Fibroblast of peridontal ligament (primary cell): ENCODE results near the gene POLR1C.
"Not testable (repeated sequence)": the region's sequence is repeated elsewhere in the genome, so short reads cannot be mapped to it uniquely, and the experiment has no call there.

Source experiments
- DNase-seq: peaks from one replicate; pipeline ENCODE4 v3.0.0-alpha.2; 2010; ENCODE audit errors: extremely low read depth

POLR1C gene

DNA sequence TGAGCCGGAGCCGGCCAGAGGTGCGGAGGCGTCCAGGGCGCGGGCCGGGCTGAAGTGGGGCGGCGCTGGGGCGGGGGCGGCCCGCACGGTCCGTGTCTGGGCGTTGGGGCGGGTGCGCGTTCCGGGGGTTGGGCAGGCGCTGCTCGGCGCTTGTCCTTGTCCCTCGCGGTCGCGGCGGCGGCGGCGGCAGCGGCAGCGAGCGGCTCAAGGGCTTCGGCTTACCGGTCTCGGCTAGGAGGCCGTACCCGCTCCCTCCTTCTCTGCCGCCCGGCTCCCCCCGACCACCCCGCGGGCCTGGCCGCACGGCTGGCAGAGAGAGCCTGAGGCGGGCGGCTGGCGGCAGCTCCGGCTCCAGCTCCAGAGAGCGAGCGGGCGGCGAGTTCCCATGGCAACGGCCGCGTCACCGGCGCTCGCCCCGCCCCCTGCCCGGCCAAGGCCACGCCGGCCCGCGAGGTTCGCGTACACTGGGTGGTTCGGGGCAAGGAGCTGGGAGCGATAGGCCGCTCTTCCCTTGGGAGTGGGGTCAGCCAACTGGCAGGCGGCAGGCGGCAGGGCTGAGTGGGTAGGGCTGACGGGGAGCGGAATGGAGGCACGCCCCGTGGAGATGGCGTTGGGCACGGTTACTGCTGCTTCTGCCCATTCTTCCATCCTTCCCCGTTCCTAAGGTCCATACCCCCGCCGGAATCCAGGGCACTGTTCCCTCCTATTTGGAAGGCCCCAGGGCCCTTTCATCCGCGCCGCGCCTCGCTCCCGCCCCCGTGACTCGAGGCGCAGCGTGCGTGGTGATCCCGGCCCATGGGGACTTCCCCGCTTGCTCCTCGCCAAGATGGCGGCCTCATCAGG lies 6.7 kb upstream of the POLR1C start, which contains the start of gene LRRC73:
Gene LRRC73, minus strand, starts transcription at position 363 of the 843 bp plus-strand sequence. CDS start 561 bp downstream, outside the sequence.
- DNase-seq = peak; percentile 76

DNA sequence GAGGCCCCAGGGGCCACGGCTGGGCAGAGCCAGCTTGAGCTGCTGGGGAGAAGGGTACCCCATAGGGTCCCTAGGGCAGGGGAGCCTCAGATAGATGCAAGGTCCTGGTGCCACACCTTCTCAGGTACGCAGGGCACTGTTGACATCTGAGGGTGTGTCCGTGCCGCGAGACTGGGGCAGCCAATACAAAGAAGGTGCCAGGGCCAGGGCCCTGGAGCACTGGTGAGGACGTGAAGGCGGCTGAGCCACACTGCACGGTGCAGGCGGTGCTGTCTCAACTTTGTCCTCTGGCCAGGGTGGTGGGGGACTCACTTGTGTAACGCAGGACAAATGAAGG lies 6.1 kb upstream of the POLR1C start:
- DNase-seq = no peak

DNA sequence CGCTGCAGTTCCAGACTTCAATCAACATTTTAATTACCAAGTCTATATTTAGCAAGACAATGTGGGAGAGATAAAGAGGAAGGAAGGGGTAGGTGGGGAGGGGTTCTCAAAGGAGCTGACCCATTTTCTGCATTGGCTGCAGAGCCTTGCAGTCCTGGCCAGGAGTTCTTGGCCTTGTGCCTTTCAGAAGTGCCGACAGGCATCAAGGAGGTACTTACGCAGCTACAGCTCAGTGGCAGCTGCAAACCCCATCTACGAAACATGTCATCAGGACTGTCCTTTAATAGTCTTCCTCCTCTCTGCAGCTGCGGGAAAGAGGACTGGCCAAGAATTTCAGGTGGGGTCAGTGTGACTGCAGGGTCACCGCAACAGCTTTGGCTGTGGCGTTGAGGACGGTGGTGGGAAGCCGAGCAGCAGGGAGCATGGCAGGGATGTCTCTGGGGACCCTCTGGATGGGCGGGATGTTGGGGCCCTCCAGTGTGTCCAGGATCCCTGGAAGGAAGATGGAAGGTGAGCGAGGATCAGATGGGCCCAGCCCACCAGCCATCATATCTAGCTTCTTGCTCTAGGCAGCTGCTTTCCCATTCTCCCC lies 5.0 kb upstream of the POLR1C start:
- DNase-seq = no peak

DNA sequence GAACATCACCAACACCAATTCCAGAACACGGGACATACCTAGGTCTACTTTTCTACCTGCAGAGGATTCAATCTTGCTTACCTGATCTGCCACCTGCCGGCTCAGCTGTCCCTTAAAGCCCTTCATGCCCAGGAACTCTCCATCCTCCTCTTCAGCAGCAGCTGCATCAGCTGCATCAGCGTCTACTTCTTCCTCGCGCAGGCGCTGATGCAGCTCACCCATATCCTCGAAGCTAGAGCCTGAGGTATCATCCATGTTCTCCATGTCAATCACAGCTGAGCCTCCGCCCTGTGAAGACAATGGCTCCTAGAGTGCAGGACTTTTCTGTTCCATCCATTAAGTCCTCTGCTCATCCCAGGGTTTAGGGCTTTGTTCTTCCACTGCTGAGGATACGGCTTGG lies 1.1 kb upstream of the POLR1C start:
- no peak for DNase-seq

DNA sequence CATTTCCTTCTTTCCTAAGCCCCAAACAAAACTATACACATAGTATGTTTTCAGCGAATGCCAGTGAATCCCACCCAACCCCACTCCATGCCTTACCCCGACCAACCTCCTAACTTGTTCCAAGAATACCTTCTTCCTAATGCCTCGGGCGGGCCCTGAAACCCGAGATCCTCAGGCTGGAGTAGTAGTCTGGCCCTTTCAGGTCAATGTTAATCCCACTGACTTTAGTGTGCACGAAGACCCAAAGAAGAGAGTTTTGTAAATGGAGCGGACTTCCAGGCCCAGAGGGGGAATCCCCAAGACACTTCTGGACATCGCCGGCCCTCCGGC lies 557 bp upstream of the POLR1C start:
- DNase-seq = peak; percentile 19

DNA sequence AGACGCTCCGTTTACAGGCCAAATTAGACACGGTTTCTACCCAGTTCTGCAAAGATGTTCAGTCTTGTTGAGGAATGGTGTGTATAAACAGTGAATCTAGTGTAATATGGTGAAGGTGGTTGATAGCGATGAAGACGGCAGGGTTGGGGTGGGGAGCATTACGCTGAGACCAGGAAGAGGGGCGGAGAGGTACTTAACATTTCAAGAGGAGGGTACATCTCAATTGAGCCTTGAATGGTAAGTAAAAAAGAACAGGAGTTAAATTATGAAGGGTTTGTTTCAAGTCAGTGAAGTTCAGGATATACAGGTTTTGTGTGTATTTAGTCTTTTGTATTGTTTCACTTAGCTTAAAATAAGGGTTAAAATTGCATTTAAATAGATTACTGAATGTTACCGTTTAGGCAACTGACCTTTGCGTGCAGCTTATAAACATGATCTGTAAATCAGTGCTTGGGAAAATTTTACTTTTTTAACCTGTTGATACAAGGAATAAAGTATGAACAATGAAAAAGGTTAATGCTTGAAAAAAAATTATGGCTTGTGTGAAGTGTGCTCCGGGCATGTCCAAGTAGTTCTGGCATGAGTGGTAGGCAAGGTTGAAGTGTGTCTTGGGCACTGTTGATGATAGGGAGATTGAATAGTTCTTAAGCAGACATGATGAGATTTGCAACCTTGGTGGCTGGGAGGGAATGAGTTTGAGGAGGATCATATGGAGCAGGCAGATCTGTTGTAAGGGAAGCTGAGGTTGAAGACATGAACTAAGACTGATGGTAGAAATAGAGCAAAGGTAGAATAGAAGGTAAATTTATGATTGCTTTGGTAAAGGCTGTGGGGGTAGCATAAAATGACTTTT lies 842 bp downstream of the POLR1C start:
- no peak for DNase-seq

DNA sequence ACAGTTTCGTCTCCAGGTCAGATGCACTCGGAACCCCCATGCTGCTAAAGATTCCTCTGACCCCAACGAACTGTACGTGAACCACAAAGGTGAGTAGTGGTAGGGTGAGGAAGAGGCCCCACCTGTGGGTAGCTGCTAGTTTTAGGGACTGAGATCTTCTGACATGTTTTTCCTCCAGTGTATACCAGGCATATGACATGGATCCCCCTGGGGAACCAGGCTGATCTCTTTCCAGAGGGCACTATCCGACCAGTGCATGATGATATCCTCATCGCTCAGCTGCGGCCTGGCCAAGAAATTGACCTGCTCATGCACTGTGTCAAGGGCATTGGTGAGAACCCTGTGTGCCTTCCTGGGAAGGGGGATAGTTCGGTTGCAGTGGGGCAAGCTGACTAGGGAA lies 3.2 kb downstream of the POLR1C start:
- DNase-seq = no peak

DNA sequence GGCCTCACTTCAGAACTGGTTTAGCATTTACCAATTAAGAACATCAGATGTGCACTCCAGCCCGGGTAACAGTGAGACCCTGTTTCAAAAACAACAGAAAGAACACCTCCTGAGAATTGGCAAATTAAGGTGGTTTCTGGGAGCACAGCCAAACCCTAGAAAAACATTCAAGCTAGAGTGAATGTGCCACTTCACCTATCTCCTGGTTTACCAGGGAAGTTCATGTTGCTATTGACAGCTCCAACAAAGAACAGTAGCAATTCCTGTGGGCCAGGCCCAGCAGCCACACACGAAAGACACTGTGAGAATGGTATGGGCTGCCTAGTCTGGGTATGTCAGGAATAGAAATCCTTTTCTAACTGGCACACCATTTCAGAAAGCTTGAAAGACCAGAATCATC lies 4.9 kb downstream of the POLR1C start:
- no peak for DNase-seq

DNA sequence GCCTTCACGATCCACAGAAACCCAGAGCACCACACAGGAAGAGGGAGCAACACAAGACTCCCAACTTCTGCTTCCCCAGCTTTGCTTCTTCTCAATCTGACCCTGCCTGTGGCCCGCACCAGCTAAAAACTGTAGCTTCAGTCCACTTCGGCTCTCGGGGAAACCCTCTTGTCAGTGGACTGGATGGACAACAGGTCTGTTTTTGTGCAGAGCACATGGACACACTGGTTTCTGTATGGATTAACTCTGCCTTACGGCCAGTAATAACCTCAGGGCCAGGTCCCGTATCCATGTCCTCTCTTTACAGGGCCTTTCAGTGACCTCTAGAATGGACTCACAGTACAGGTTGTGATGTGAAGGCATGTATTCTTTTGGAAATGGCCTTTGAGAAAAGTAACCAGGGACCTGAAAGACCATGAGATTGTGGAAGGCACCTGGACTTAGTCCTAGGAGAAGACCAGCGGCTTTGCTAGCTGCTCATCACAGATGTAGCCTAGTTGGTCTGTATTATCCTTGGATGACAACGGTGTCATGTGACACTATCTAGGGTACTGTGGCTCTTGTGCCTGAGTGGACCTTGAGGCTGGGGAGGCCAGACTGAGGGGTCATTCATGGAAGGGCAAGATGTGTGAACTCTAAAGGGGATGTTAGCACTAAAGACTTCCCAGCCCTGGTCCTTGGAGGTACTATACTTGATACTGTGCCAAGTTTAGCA lies 5.8 kb downstream of the POLR1C start:
- DNase-seq = no peak

DNA sequence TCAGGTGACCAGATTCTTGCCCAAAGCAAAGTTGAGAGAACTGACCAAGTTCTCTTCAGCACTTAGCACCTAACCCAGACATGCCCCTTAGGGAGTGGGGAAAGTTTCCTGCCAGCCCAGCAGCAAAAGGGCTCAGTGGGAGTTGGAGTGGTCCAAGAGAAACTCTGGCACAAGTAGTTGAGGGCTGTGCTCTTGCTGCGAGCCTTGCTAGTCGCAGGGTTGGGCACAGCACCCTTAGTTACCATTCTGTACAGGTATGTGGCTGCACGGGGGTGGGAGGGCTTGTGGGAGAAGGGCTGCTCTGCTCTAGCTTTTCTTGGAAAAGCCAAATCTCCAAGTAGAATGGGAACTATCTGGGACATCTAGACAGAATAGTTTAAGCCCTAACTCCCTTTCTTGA lies 6.4 kb downstream of the POLR1C start:
- DNase-seq = no peak

DNA sequence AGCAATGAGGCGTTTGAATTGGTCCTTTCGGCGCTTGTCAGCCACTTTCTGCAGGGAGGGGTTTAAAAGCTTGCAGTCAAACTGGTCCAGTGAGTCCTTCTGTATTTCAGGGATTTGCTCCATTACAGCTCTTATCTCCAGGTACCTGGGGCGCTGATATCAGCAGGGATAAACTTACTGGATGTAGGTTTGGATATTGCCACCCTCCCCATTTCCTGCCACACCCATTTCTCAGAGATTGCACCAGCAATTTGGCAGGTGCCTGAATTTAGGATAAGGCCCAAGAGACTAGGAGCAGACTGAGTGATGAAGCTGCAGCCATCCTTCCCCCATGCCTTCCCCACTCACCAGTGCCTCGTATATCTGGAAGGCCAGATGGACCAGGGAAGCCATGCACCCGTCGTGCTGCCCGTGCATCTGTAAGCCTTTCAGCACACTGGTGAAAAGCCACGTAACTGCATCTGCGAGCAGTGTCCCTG lies 7.6 kb downstream of the POLR1C start:
- DNase-seq = no peak

DNA sequence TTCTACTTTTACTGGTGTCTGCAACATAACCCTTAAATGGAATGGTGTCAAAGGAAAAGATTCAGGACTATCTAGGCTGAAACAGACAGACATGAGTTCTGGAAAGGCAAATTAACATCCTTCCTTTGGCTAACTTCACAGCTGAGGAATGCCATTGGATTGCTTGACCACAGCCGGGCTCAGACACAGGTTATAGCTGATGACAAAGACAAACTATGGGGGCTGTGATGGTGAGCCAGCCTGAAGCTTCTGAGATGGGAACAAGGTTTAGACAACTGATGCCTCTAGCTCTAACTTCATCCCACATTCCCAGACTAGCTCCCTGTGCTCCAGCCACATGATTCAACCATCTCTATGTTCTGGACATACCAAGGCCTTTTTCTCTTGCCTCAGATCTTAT lies 15.3 kb downstream of the POLR1C start:
- no peak for DNase-seq

DNA sequence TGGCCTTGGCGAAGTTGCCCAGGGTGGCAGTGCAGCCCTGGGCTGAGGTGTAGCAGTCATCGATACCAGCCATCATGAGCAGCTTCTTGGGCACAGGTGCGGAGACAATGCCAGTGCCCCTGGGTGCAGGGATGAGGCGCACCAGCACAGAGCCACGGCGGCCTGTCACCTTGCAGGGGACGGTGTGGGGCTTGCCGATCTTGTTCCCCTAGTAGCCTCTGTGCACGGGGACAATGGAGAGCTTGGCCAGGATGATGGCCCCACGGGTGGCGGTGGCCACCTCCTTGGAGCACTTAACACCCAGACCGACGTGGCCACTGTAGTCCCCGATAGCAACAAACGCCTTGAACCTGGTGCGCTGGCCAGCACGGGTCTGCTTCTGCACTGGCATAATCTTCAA lies 22.1 kb downstream of the POLR1C start:
- DNase-seq = not testable (repeated sequence)

DNA sequence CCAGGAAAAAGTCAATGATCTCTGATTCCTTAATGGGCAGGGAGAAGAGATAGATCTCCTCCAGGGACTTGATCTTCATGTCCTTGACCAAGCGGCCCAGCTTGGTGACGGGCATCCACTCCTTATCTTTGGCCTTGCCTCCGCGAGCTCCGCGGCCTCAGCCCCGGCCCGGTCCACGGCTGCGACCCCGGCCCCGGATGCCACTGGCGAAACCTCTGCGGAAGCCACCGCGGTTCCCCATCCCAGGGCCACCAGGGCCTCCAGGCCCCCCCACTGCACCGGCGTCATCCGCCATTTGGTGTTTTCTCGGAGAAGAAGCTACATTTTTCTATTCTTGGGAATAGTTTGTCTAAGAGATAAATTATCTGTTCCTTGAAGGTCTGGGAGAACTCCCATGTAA lies 22.5 kb downstream of the POLR1C start:
- DNase-seq = not testable (repeated sequence)

DNA sequence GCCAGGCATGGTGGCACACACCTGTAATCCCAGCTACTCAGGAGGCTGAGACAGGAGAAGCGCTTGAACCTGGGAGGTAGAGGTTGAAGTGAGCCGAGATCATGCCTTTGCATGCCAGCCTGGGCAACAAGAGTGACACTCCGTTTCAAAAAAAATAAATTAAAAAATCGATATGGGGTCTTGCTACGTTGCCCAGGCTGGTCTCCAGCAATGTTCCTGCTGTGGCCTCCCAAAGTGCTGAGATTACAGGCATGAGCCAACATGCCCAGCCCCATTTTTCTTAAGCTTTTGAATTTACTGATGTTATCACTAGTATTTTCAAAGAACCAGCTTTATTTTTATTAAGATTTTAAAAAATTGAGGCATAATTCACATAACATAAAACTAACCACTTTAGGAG lies 23.6 kb downstream of the POLR1C start:
- no peak for DNase-seq

DNA sequence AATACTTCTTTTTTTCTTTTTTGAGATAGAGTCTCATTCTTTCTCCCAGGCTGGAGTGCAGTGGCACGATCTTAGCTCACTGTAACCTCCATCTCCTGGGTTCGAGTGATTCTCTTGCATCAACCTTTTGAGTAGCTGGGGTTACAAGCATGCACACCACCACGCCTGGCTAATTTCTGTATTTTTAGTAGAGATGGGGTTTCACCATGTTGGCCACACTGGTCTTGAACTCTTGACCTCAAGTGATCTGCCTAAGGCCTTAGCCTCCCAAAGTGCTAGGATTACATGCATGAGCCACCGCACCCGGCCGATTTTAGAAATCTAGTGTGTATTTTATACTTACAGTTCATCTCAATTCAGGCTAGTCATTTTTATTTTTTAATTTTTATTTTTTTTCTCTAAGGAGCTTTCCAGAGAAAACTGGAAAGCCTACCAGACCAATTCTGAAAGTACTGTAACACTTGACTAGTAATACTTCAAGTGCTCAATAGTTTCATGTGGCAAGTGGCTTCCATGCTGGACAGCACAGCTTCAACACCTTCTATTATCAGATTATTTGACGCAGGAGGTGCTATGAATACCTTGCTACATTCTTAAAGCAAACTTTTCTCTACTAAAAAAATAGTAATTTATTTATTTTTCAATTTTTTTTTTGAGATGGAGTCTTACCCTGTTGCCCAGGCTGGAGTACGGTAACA lies 25.0 kb downstream of the POLR1C start:
- no peak for DNase-seq

DNA sequence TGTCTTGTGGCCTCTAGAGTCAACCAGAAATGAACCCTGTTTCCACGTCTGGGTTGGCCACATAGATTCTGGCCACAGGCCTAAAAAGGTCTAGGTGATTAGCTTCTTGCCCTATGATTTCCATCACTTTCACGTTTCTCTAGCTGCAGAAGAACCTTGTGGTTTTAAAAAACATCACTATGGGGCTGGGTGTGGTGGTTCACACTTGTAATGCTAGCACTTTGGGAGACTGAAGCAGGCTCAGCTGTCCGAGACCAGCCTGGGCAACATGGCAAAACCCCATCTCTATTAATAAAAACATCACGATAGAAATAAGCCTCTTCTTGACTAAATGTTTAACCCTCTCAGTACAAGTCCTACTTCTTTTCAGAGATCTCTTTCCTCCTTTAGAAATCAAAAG lies 27.6 kb downstream of the POLR1C start:
- DNase-seq = no peak

DNA sequence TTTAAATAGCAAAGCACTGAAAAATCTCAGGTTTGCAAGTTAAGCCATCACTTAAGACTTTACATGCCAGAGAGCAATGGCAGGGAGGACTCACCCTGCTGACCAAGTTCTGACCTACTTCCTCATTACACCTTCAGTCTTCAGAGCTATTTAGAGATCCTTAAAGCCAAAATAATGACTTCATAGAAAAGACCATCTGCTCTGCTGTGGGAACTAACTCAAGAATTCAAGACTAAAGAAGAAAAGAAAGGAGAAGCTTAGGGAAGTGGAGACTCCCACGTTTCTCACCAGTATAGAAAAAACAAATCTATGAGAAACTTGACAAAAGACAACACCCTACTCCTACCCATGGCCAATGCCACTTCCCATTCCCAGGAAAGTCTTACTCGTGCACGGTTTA lies 30.3 kb downstream of the POLR1C start:
- DNase-seq = no peak

DNA sequence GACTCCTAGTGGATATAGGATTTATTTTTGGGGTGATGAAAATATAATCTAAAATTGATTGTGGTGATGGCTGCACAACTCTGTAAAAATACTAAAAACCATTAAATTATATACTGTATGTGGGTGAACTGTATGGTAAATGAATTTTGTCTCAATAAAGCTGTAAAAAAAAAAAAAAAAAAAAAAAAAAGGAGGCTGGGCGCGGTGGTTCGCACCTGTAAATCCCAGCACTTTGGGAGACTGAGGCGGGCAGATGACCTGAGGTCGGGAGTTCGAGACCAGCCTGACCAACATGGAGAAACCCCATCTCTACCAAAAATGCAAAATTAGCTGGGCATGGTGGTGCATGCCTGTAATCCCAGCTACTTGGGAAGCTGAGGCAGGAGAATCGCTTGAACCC lies 40.7 kb downstream of the POLR1C start:
- not testable (repeated sequence) for DNase-seq

DNA sequence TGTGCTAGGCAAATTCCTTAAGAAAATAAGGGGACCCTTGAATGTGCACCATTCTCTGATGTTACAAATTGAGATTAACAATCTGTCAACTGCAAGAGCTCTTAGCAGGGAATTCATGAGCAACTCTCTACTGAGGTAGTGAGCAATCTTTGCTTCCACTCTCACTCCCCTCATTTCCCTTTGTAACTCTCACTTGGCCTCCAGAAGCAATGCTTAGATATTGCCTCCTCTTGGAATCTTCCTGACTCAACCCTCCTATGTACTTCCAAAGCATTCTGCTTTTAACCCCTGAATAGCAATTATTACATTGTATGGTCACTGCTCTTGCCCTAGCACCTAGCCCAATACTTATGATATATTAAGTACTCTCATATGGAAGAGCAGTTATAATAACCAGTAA lies 42.4 kb downstream of the POLR1C start:
- no peak for DNase-seq

DNA sequence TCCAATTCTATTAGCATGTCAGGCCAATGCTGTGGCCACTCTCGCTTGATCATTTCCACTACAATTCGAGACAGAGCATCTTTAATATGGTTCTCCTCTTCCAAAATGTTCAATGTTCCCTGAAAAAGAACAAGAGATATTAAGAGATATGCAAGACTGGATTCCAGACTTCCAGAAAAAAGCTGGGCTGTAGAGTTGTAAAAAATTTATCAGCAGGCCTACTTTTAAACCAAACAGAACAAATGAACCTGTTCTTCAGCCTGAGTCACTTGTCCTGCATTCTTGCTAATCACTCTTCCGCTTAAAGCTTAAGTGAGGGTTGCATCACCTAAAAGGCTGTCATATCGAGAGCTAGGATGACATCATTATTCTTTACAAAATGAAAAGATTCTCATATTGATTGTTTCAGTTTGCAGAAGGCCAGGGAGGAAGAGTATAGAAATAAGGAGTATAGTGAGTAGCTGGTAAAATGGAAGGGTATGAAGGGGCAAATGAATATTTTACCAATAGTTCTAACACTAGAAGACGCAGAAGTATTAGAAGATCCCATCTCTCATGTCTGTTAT lies 54.1 kb downstream of the POLR1C start:
- no peak for DNase-seq
